K562 (cell line): ENCODE data around the gene CCT5. TPM values are rescaled to one million over a fixed set of nuclear protein-coding genes. Genes with fewer than 3 reads are reported as not detected.

Source experiments
- ARID1B ChIP-seq: fragments of 450-650 bp; IDR thresholded peaks from 2 replicates; pipeline ENCODE4 v1.6.1; 2016; ENCODE audit warnings: antibody characterized with exemption, mild to moderate bottlenecking, inconsistent platforms
- CREB1 ChIP-seq, 2 experiments: sonication (generic) in 1 of 2; formaldehyde crosslinking in 1 of 2; IDR thresholded peaks; 2 replicates each; pipeline versions ENCODE4 v1.6.1 to v1.8.0; 2012 to 2022; ENCODE audit warnings: inconsistent platforms in 1 of 2, mild to moderate bottlenecking in 1 of 2, missing genetic modification reagents in 1 of 2, moderate library complexity in 1 of 2
- GATAD2A ChIP-seq: fragments of 450-650 bp; IDR thresholded peaks from 2 replicates; pipeline ENCODE4 v1.6.1; 2017
- GTF2E2 ChIP-seq: fragments of 200-800 bp; sonication (Bioruptor generic); IDR thresholded peaks from 2 replicates; pipeline ENCODE4 v1.6.1; 2016; ENCODE audit warnings: missing genetic modification characterization, missing compliant biosample characterization
- HIVEP1 ChIP-seq: fragments of 250-450 bp; sonication (Bioruptor Pico); IDR thresholded peaks from 2 replicates; pipeline ENCODE4 v1.4.0; 2020; ENCODE audit warnings: mild to moderate bottlenecking
- IRF9 ChIP-seq: fragments of 450-650 bp; IDR thresholded peaks from 2 replicates; pipeline ENCODE4 v1.6.1; 2016; ENCODE audit warnings: missing biosample characterization, missing genetic modification characterization
- MGA ChIP-seq: fragments of 450-650 bp; IDR thresholded peaks from 2 replicates; pipeline ENCODE4 v1.6.1; 2016; ENCODE audit warnings: mild to moderate bottlenecking, moderate library complexity
- MYBL2 ChIP-seq, 2 experiments: fragments of 450-650 bp in 1 of 2; sonication (generic) in 1 of 2; formaldehyde crosslinking in 1 of 2; IDR thresholded peaks; 2 replicates each; pipeline versions ENCODE4 v1.6.1 to v1.8.1; 2017 to 2022; ENCODE audit warnings: borderline replicate concordance in 1 of 2, inconsistent platforms in 1 of 2, low read depth in 1 of 2, mild to moderate bottlenecking in 1 of 2, missing genetic modification reagents in 1 of 2, moderate library complexity in 1 of 2
- SFPQ ChIP-seq: fragments of 200-400 bp; formaldehyde crosslinking; IDR thresholded peaks from 2 replicates; pipeline ENCODE4 v1.6.1; 2017; ENCODE audit warnings: mild to moderate bottlenecking, low read depth, low read length, moderate library complexity
- TCF7L2 ChIP-seq: fragments of 150-350 bp; IDR thresholded peaks from 2 replicates; pipeline ENCODE4 v1.6.1; 2016; ENCODE audit warnings: low read depth, mild to moderate bottlenecking, low read length, moderate library complexity
- ZNF12 ChIP-seq: sonication (generic); formaldehyde crosslinking; IDR thresholded peaks from 2 replicates; pipeline ENCODE4 v1.4.0; 2020; ENCODE audit warnings: mild to moderate bottlenecking, missing genetic modification reagents
- ZNF134 ChIP-seq: fragments of 250-450 bp; sonication (Bioruptor Pico); conservative IDR thresholded peaks from 2 replicates; pipeline ENCODE4 v1.4.0; 2020
- ZNF217 ChIP-seq: sonication (generic); formaldehyde crosslinking; IDR thresholded peaks from 2 replicates; pipeline ENCODE4 v1.8.0; 2022; ENCODE audit warnings: mild to moderate bottlenecking, missing genetic modification reagents
- ZNF354B ChIP-seq: fragments of 250-450 bp; sonication (Bioruptor Pico); IDR thresholded peaks from 2 replicates; pipeline ENCODE4 v1.4.0; 2020
- ZSCAN29 ChIP-seq: fragments of 450-650 bp; IDR thresholded peaks from 2 replicates; pipeline ENCODE4 v1.6.1; 2017
- polyA plus RNA-seq, 8 experiments: library from polyadenylated mRNA; depleted of rRNA in 4 of 8; stranded (reverse) in 5 of 8; unstranded in 3 of 8; fragments of >200 nt; fragmentation: Nextera tagmentation in 2 of 8; fragmentation: Illumina TruSeq in 1 of 8; extraction: Ambion mirVana in 2 of 8; extraction: Trizol in 1 of 8; gene quantifications; 2 replicates each; pipeline versions ENCODE4 v1.2.1 to v1.2.3, GENCODE V29; 2011 to 2014; ENCODE audit warnings: inconsistent platforms in 1 of 8, missing spikeins in 1 of 8
- total RNA-seq, 7 experiments: library from RNA; depleted of rRNA in 6 of 7; stranded (reverse); fragments of >200 nt in 6 of 7; fragmentation: Illumina TruSeq in 2 of 7; extraction: Trizol in 2 of 7; gene quantifications; 2 replicates each; pipeline versions ENCODE4 v1.2.1 to v1.2.3, GENCODE V29; 2011 to 2021; ENCODE audit warnings: low replicate concordance in 1 of 7

CCT5 gene
- total and polyA plus RNA-seq, 9 of the 15 experiments (the other 6 are each of a cell fraction or from before 2014, with no cell fraction given) = 782 to 1,606 (median 1,153) TPM

- no peak for TF ChIP-seq ZNF217 (CRISPR knock-in tag)
- no peak for TF ChIP-seq TCF7L2
- TF ChIP-seq ZSCAN29 = no peak
- TF ChIP-seq GTF2E2 = no peak
- TF ChIP-seq MYBL2 (IDR thresholded peaks at IDR 0.05; ENCODE audit: low read depth) = no peak
- no peak for TF ChIP-seq MYBL2 (CRISPR knock-in tag; IDR thresholded peaks at IDR 0.05; ENCODE audit: borderline replicate concordance)
- no peak for TF ChIP-seq SFPQ
- TF ChIP-seq ZNF354B (CRISPR knock-in tag) = no peak
- TF ChIP-seq IRF9 (tag) = no peak
- no peak; the same call in 1 of the 2 replicates for TF ChIP-seq CREB1 (IDR thresholded peaks at IDR 0.05)
- TF ChIP-seq CREB1 (CRISPR knock-in tag; IDR thresholded peaks at IDR 0.05) = peak; percentile 54; the same call in 1 of the 2 replicates
- TF ChIP-seq ZNF12 = 0 out of 2 replicates have a peak, but pooled peaks have one; percentile 32
- TF ChIP-seq ZNF134 (CRISPR knock-in tag) = no peak
- TF ChIP-seq MGA = peak; percentile 48; the same call in 1 of the 2 replicates
- TF ChIP-seq HIVEP1 (CRISPR knock-in tag) = no peak
- TF ChIP-seq ARID1B = peak; percentile 23; the same call in 1 of the 2 replicates
- no peak for TF ChIP-seq GATAD2A
Measured at GRCh38 chr5:10304932-10305331, 54.9 kb downstream of the CCT5 start (continued).
